ENCODE results near the gene NUP155. TPM values are rescaled to one million over a fixed set of nuclear protein-coding genes. Genes with fewer than 3 reads are reported as not detected.
"Not testable (repeated sequence)": the region's sequence is repeated elsewhere in the genome, so short reads cannot be mapped to it uniquely, and the experiment has no call there.

The NUP155 gene
- total RNA-seq, 4 donors from 2014 or later = 10.3 to 11.4 (median 10.5) TPM

- TF ChIP-seq, protein P1, sequence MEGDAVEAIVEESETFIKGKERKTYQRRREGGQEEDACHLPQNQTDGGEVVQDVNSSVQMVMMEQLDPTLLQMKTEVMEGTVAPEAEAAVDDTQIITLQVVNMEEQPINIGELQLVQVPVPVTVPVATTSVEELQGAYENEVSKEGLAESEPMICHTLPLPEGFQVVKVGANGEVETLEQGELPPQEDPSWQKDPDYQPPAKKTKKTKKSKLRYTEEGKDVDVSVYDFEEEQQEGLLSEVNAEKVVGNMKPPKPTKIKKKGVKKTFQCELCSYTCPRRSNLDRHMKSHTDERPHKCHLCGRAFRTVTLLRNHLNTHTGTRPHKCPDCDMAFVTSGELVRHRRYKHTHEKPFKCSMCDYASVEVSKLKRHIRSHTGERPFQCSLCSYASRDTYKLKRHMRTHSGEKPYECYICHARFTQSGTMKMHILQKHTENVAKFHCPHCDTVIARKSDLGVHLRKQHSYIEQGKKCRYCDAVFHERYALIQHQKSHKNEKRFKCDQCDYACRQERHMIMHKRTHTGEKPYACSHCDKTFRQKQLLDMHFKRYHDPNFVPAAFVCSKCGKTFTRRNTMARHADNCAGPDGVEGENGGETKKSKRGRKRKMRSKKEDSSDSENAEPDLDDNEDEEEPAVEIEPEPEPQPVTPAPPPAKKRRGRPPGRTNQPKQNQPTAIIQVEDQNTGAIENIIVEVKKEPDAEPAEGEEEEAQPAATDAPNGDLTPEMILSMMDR (IDR thresholded peaks at IDR 0.05 in 4 of 5, conservative IDR thresholded peaks at IDR 0.05 in 1 of 5) = no peak
- TF ChIP-seq POLR2A (IDR thresholded peaks at IDR 0.05) = no peak
- Histone ChIP-seq H3K4me3 (peak overlapping the region; percentile 80 to 99 (median 92)), H3K27ac (peak overlapping the region; percentile 75 to 86 (median 83)), H3K4me1 (peaks cover 21 to 25% of the 10 kb centered on the region in 2 donors), H3K9me3 (no peaks in the 10 kb centered on the region), H3K27me3 (no peaks in the 10 kb centered on the region), H3K36me3 (no peaks in the 10 kb centered on the region)
- ATAC-seq = no peak
- intact Hi-C loops (cut with DNase I; ENCODE audit: low total_unique reads) = loop anchor here (10.0 kb wide), 1 partner anchor 1216 kb away; the partner anchor contains the start of genes LMBRD2 and SKP2
- DNase-seq = no peak
- in situ Hi-C loops (cut with MboI; ENCODE audit: low sequenced_read_pairs in 4 of 4) = no loop called here
Observed at GRCh38 chr5:37370550-37370863, 399 bp downstream of the NUP155 start.

GRCh38 chr5:37355161-37355560 lies 15.7 kb downstream of the NUP155 start:
- H3K9me3 ChIP-seq = no peaks in the 10 kb centered on the region
- H3K27ac ChIP-seq = no peak overlapping the region
- ATAC-seq (no peak), DNase-seq (no peak)
- H3K4me3 ChIP-seq = no peak overlapping the region
- H3K27me3 ChIP-seq = no peaks in the 10 kb centered on the region
- intact Hi-C loops (cut with DNase I; ENCODE audit: low total_unique reads) = no loop called here
- no peak for TF ChIP-seq POLR2A (IDR thresholded peaks at IDR 0.05)
- TF ChIP-seq, protein P1 (IDR thresholded peaks at IDR 0.05 in 4 of 5, conservative IDR thresholded peaks at IDR 0.05 in 1 of 5) = no peak
- peaks cover 0 to 82% of the 10 kb centered on the region in 2 donors for H3K36me3 ChIP-seq
- no peaks in the 10 kb centered on the region for H3K4me1 ChIP-seq
- in situ Hi-C loops (cut with MboI; ENCODE audit: low sequenced_read_pairs in 4 of 4) = no loop called here

GRCh38 chr5:37342741-37343140 lies 28.2 kb downstream of the NUP155 start:
- peaks cover 0 to 89% of the 10 kb centered on the region in 2 donors for H3K36me3 ChIP-seq
- H3K9me3 ChIP-seq; DNase-seq; H3K27me3 ChIP-seq; H3K27ac ChIP-seq; in situ Hi-C loops (cut with MboI; ENCODE audit: low sequenced_read_pairs in 4 of 4); intact Hi-C loops (cut with DNase I; ENCODE audit: low total_unique reads); ATAC-seq; H3K4me1 ChIP-seq; H3K4me3 ChIP-seq: not testable (repeated sequence)

DNA sequence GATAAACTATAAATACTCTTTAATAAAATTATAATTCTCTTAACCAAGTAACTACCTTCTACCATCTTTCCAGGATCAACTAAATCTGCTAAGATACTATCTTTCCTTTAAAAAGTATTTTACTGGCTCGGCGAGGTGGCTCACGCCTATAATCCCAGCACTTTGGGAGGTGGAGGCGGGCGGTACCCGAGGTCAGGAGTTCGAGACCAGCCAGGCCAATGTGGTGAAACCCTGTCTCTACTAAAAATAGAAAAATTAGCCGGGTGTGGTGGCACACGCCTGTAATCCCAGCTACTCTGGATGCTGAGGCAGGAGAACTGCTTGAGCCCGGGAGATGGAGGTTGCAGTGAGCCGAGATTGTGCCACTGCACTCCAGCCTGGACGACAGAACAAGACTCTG lies 36.2 kb downstream of the NUP155 start:
- in situ Hi-C loops (cut with MboI; ENCODE audit: low sequenced_read_pairs in 4 of 4); ATAC-seq; H3K4me1 ChIP-seq; H3K27ac ChIP-seq; intact Hi-C loops (cut with DNase I; ENCODE audit: low total_unique reads); H3K4me3 ChIP-seq; DNase-seq; H3K27me3 ChIP-seq; H3K9me3 ChIP-seq: not testable (repeated sequence)
- H3K36me3 ChIP-seq = peaks cover 0 to 77% of the 10 kb centered on the region in 2 donors

- H3K27ac ChIP-seq = no peak overlapping the region
- no peak for DNase-seq
- in situ Hi-C loops (cut with MboI; ENCODE audit: low sequenced_read_pairs in 4 of 4) = no loop called here
- H3K9me3 ChIP-seq = no peaks in the 10 kb centered on the region
- intact Hi-C loops (cut with DNase I; ENCODE audit: low total_unique reads) = no loop called here
- H3K36me3 ChIP-seq = peaks cover 0 to 88% of the 10 kb centered on the region in 2 donors
- H3K27me3 ChIP-seq = no peaks in the 10 kb centered on the region
- no peaks in the 10 kb centered on the region for H3K4me1 ChIP-seq
- no peak overlapping the region for H3K4me3 ChIP-seq
- TF ChIP-seq, protein P1 (IDR thresholded peaks at IDR 0.05 in 4 of 5, conservative IDR thresholded peaks at IDR 0.05 in 1 of 5) = no peak
- no peak for ATAC-seq
Observed at GRCh38 chr5:37326536-37326935, 44.4 kb downstream of the NUP155 start.

- peak in 1 of 2 donors; percentile 73 for ATAC-seq
Observed at GRCh38 chr5:37323607-37324006, 47.3 kb downstream of the NUP155 start.

More at GRCh38 chr5:37323607-37324006, 47.3 kb downstream of the NUP155 start:
- H3K27me3 ChIP-seq = no peaks in the 10 kb centered on the region
- intact Hi-C loops (cut with DNase I; ENCODE audit: low total_unique reads) (no loop called here), in situ Hi-C loops (cut with MboI; ENCODE audit: low sequenced_read_pairs in 4 of 4) (loop anchor here in 3 of 4 donors (25.0 kb wide), 3 partner anchors 286 to 1639 kb away; no protein-coding TSS in a partner anchor)
- H3K36me3 ChIP-seq = peaks cover 0 to 84% of the 10 kb centered on the region in 2 donors
- H3K27ac ChIP-seq = peak overlapping the region in 1 of 4 donors; percentile 43
- no peaks in the 10 kb centered on the region for H3K9me3 ChIP-seq
- no peaks in the 10 kb centered on the region for H3K4me1 ChIP-seq
- H3K4me3 ChIP-seq = no peak overlapping the region
- DNase-seq = no peak
- TF ChIP-seq, protein P1 (IDR thresholded peaks at IDR 0.05 in 4 of 5, conservative IDR thresholded peaks at IDR 0.05 in 1 of 5) = no peak
- TF ChIP-seq POLR2A (IDR thresholded peaks at IDR 0.05) = no peak

Data from gastrocnemius medialis (tissue), 4 donors.